GM18499 (cell line): ENCODE measurements around the gene TMEM132C.
"Not testable (repeated sequence)": the region's sequence is repeated elsewhere in the genome, so short reads cannot be mapped to it uniquely, and the experiment has no call there.

Experiments used
- ATAC-seq: cut with Tn5 transposase; IDR thresholded peaks from one replicate; pipeline ENCODE4 v1.9.1; 2021; ENCODE audit warnings: moderate number of reproducible peaks; ENCODE audit not compliant: insufficient read depth, unreplicated experiment

Gene TMEM132C

DNA sequence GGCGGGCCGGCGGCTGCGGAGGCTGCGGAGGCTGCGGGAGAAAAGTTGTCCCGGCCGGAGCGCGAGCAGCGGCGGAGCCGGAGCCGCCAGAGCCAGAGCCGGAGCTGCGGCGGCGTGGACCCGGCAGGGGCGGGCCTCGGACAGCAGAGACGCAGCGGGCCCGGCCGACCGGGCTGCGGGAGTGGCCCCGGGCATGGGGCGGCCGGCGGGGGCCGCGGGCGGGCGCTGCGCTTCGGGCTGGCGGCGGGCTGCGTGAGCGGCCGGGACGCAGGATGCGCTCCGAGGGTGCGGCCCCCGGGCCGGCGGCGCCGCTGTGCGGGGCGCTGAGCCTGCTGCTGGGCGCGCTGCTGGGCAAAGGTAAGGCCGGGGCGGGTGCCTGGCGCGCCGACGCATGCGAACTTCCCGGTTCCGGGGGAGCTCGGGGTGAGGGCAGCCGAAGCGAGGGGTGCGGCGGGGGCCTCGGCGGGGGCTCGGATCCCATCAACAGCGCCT is at the start of gene TMEM132C:
TSS of gene TMEM132C (plus strand) at position 40 of the 492 bp plus-strand sequence. CDS start at position 273, 233 bp downstream.
- ATAC-seq = no peak

DNA sequence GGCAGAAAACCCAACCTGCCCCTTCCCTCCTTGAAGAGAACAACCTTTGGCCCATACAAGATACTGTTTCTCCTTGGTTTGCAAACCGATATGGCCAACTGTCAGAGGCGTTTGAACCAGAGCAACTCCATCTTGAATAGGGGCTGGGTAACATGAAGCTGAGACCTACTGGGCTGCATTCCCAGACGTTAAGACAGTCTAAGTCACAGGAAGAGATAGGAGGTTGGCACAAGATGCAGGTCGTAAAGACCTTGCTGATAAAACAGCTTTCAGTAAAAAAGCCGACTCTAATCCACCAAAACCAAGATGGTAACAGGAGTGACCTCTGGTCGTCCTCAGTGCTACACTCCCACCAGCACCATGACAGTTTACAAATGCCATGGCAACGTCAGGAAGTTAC is 42.7 kb upstream of the TMEM132C start:
- no peak for ATAC-seq

DNA sequence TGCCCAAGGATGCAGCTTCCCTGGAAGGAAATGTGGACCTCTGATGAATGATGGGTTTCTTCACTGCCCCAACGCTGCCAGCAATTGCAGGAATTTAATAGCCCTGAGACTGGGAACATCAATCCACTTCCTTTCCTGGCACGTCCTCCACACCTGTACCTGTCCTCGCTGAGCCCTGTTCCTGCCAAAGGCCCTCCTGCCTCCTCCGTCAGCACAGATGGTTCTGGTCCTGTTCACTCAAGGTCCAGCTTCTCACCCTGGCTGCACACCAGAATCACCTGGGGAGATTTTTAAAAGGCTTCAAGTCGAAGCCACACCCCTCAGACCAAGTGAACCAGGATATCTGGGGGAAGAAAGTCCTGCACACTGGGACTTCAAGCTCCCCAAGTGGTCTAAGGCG is 38.4 kb upstream of the TMEM132C start:
- ATAC-seq = no peak

DNA sequence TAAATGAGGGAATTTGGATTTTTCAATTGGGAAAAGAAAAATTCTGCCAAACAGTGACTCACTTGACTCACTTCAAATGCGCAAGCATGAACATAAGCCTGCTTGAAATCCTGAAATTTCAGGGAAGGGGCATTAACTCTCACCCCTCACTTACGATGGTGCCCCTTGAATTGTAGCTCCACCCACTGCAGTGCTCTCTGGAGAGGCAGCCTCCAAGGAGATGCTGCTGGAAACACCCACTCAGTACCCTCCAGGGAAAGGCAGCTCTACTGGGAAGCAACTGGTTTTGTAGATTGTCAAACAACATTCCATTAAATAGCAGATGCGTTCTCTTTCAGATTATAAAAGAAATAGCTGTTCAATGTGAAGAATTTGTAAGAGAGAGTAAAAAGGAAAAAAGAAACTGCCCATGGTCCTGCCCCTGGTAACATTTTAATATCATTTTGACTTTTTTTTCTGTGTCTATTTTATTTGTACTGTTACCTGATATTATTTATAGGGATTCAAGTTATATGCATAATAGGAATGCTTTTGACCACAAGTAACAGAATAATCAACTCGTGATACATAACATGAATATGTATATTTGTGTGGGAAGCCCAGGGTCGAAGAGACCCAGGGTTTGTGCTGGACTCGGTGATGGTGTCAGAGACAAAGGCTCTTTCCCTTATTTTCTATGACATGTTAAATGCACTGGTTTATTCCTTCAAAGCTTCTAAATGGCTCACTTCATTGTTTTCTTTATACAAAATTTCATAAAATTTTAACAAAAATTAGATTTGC is 31.1 kb upstream of the TMEM132C start:
- no peak for ATAC-seq

DNA sequence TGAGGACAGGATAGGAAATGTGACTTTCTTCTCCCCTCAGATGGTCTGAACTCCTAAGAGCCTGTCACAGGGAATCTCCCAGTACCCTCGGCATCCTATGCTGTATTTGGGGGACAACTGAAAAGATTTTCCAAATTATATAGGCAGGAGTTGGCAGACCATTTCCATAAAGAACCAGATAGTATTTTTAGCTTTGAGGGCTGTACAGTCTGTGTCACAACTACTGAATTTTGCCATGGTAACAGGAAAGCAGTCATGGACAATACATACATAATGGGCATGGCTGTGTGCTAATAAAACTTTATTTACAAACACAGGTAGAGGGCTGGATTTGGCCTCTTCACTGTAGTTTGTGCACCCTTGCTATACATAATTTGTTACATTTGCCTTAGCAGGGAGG is 30.4 kb upstream of the TMEM132C start:
- no peak for ATAC-seq

DNA sequence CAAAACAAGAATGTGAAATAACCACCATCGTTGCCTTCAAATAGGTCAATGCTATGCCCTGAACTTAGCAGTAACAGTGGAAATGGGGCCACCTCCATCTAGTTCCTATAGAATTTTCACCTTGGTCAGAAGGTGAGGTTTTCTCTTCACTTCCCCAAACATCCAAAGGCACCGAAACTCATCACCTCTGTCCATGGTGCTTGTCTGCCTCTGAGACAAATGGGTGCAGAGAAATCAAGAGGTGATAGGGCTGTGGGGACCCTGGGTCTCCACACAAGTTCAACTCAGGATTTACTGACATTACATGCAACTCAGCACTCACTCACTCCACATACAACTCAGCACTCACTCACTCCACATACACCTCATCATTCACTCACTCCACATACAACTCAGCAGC is 26.2 kb upstream of the TMEM132C start:
- no peak for ATAC-seq

DNA sequence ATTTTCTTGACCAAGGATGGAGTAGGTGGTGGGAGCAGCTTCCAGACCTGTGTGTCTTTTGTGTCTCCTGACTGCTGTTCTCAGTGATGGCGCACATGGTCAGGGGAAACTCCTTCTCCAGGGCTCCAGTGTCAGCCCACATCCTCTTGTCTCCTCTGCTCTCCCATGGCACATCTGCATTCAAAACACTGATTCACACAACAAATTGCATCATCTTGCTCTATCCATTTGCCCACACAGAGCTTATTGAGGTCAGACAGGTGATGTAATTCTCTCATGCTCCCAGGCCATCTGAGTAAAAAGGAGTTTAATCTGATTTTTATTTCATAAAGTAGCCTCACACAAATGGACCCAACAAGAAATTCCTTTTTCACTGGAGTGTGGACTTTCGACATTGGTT is 21.8 kb upstream of the TMEM132C start:
- ATAC-seq = no peak

DNA sequence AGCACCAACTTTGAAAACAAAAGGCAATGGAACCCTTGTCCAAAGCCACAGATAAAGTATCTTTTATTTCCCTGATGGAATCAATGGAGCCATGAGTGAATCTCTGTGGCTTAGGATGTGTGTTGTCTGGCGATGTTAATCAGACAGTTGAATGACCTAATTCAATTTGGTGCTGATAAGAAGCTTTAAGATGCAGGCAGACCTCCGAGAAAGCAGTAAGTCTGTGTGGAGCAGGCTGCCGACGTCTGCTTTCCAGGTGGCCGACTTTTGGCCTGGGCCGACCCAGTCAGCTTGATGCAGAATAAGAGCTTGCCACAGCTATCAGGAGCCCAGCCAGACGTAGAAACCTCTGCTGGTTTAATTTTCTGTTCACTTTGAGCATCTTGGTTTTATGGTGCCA is 21.1 kb upstream of the TMEM132C start:
- no peak for ATAC-seq

DNA sequence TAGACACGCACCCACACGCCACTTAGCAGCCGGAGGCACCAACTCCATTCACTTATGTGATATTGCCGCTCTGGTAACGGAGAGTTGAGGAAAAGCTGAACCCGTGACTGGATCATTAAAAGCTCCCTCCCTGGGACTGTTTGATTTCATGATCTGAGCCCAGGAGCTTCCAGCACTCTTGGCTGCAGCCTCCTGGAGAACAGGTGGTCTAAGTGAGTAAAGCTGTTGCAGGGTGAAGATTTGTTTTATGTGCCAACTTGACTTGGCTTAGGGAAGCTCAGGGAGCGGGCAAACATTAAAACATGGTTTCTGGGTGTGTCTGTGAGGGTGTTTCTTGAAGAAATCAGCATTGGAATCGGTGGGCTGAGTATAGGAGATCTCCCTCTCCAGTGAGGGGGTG is 16.9 kb upstream of the TMEM132C start:
- no peak for ATAC-seq

DNA sequence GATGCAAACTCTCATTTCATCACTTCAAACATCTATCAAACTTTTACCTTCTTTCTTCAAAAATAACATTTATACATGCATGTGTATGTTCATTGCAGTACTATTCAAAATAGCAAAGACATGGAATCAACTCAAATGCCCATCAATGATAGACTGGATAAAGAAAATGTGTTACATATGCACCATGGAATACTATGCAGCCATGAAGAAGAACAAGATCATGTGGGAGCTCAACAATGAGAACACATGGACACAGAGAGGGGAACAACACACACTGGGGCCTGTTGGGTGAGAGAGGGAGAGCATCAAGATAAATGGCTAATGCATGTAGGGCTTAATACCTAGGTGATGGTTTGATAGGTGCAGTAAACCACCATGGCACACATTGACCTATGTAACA is 13.1 kb upstream of the TMEM132C start:
- ATAC-seq = not testable (repeated sequence)

DNA sequence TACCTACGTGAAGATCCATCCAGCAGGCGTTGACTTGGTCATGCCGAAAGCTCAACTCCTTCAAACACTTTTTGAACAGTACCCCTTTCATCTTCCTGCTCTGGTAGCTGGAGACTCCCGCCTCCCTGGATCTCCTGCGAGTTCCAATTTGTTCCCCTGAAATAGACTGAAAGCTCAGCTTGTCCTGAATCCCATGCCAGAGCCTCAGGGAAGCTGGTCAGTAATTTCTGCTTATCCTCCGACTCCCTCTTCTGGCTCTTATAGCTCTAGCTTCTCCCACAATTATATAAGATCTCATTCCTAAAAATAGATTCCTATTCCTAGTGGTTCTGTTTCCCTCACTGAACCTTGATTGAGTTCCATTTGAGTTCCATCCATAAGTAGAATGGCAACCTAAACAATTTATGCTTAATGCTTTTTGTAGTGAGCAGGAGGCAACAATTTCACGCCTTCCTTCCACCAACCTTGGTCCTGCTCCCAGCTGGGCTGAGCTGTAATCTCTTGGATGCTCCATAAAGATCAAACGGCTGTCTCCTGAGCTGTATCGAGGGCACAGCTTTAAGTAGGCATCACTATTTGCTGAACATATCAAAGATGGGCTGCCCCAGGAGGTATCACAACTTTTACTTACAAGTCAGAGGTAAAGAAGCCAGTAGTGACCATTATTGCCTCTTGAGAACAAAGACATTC is 8.0 kb upstream of the TMEM132C start:
- no peak for ATAC-seq

DNA sequence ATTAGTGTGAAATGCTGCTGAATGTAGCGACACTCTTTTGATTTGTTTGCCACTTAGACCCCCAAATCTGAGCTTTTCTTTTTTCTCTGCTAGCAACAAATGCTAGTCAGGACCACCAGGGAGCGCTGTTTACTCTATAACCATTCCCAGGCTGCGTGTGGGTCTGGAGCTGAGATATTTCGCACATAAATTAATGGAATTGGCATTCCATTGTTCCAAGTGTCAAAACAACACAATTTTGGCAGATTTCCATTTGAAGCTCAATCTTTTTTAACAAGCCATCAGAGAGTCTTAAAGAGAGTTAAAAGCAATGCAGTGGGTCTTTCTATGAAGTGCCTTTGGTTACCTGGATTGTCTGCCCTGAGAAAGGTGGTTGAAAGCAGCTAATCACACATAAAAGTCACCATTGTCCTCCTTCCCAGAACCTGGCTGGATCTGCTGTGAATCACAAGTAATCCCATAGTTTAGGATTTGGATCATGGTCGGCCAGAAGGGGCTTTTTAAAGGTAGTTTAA is 7.4 kb upstream of the TMEM132C start:
- ATAC-seq = no peak

DNA sequence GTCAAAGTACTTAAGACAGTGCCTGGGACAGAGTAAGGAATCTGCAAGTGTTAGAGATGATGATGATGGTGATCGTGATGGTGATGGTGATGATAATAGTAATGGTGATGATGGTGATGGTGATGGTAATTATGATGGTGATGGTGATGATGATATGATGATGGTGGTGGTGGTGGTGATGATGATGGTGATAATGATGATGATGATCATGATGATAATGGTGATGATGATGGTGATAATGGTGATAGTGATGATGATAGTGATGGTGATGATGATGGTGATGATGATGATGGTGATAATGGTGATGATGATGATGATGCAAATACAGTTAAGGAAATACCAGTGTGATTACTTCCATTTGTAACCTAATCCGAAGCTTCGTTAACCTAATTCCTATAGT is 5.2 kb upstream of the TMEM132C start:
- ATAC-seq = no peak

DNA sequence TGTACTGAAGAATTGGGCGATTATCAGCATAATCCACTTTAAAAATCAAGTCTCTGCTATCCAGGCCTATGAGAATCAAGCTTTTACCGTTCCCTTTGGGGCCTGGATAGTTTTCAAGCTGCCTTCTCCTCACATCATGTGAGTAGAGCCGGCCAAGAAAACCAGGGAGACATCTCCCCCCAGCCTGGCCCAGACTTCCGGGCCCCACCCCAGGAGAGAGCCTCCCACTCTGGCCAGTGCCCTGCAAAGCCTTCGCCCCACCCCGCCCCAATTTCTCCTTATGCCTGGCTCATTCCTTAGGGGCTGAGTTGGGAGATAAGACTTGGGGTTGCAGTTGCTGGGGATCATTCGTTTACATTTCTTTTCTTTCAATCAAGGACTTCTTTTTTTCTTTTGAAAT is 1.4 kb upstream of the TMEM132C start:
- no peak for ATAC-seq

DNA sequence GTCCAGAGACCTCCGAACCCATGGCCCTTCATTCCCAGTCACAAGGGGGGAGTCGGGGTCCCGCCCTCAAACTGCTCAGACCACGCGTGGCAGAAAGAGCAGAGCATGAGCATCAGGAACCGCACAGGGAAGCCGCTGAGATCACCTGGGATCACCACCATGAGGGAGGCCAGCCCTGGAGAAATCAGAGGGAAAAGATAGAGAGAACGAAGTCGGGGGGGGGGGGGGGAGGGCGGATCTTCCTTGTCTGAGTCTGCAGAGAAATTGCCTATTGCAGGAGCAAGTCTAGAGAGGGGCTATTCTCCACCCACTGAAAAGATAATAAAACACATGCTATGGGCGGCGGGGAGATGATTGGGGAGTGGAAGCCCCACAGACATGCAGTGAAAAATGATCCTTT is 884 bp upstream of the TMEM132C start:
- ATAC-seq = no peak

DNA sequence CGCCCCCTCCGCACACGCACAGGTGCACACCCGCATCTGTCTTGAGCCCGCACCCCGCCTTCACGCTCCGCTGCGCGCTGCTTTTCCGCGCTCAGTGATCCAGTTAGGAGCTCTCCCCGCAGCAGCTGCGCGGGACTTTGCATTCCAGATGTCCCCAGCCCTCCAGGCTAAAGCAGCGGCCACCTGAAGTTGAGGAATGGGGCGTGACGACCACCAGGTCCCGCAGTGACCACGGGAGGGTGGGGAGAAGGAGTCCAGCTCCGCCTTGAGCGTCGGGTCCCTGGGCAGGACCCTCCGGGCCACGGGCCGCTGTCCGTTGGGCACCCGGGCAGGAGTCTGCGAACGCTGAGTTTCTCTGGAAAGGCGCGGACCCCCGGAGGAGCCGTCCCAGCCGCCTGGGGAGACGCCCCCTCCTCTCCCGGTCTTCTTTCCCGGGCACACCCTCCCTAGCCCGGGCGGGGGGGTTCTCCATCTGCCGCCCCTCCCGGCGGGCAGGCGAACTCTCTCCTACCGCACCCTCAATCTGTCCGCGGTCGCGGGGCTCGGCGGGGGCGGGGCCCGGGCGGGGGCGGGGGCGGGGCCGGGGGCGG is 334 bp upstream of the TMEM132C start:
- no peak for ATAC-seq

DNA sequence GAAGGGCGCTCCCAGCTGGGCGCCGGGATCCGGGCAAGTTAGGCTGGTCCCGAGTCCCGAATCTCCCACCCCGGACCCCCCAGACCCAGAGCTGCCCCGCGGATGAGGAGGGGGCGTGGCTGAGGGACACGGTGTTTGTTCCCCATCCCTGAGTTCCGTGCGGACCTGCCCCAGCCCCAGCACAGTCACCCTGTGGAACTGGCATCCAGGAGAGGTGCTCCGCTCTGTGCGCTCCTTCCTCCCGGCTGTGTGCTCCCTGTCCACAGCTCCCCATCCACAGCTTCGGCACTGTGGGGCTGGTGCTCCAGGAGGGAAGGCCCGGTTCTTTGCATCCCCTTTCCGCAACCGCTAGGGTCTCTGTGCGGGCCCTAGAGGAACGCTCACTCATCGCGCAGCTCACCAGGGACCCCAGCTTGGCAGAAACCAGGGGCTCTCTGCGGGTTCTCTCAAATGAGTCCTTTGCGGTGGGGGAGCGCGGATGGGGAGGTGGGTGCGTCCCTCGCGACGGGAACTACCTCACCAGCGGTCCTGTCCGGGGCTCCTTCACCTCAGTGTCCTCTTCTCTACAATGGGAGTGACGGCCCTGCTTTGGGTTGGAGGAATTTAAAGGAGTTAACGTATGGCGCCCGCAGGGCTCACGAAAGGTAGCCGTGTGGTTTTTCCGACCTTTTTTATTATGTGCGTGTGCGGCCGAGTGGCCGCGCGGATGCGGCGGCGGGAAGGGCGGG is 845 bp downstream of the TMEM132C start:
- ATAC-seq = no peak

DNA sequence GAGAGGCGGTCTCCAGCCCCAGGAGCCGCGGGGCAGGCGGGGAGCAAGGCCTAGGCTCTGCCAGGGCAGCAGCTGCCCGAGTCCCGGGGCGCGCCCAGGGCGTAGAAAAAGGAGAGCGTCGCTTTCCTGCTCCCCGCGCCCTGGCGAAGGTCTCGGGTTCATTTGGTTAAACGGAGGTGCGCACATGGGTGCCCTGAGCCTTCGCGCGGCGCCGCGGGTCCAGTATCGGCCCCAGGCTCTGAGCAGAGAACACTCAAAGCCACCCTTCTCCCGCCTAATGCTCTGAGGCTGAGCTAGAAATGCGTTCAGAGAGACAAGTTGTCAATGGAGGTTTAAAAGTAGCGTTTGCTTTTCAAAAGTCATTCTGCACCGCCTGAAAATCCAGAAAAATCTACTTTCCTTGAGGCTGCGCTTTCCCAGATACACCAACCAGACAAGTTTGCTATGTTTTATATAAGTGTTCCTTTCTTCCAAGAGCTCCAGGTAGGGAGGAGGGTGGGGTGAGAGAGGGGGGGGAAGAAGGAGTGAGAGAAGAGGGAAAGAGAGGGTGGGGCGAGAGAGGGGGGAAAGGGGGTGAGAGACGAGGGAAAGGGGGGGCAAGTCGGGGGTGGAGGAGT is 1.5 kb downstream of the TMEM132C start:
- ATAC-seq = no peak

DNA sequence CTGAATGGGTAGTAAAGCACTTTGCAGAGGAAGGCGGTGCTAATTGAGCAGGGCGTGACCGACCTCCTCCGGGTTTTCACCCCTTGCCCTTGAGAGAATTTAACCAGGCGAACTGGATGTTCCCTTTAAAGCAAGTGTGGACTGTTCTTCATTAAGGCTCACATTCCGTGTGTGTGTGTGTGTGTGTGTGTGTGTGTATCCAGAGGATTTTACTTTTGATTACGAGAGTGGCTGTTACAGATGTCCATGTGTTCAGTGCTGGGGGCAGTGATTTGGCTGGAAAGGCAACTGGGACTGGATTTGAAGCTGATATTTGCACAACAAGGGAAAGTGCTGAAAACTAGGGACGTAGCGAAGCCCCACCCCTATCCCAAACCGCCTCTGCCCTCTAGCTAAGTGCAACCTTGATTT is 2.2 kb downstream of the TMEM132C start:
- no peak for ATAC-seq

DNA sequence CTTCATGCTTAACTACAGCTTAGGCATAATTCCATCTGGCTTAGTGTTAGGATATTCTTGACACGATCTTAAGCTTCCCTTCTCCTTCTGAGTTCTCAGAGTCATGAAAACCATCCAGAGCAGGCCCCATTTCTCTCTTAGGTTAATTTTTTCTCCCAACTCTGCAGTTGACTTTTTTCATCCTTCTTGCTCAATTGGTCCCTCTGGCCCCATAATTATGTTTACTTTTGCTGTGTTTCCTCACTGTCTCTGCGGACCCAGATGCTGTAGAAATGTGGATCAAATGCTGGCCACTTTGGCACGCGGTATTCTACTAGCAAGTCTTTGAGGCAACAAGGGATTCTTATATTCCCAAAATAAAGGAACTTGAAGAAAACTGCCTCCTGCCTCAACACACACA is 9.5 kb downstream of the TMEM132C start:
- ATAC-seq = no peak
